ENCODE results near the gene TCF21. TPM values are rescaled to one million over a fixed set of nuclear protein-coding genes. Genes with fewer than 3 reads are reported as not detected.
A peak's percentile ranks its signal among the peaks of the same experiment; 100 is the strongest.
"Not testable (repeated sequence)": the region's sequence is repeated elsewhere in the genome, so short reads cannot be mapped to it uniquely, and the experiment has no call there.

The TCF21 gene
- total and polyA plus RNA-seq, 12 donors = 2.3 to 15.1 (median 3.3) TPM

GRCh38 chr6:133921249-133921859 lies 32.4 kb downstream of the TCF21 start:
- DNase-seq = peak; percentile 71 to 91 (median 80)
- TF ChIP-seq CTCF (IDR thresholded peaks at IDR 0.05) (peak; percentile 48 to 84 (median 60)), POLR2A (IDR thresholded peaks at IDR 0.05) (no peak)

DNA sequence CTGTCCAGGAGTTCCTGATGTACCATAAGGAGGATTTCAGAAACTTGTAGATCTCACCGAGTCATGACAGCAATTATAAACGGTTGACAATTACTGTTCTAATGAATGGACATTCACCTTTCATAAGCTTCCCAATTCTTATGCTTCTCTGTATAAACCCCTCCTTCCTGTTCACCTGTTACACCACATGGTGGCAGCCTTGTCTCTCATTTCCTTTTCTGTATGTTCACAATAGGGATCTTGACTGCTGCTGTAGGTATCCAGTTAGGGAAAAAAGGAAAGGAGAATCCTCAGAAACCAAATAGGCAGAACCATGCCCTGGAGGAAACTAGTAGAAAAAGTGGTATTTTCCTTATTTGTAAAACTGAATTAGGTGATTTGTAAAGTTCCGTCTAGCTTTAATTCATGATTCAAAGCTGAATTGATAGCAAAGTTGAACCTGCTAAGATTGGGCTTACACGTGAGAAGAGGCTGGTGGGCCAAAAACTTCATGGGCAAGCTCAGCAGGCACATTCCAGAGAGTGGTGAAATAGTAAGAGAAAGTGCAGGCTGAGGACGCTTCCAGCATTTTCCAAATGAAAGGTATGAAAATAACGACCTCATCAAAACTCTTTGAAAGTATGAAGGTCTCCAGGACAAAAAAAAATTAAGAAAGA lies 35.2 kb downstream of the TCF21 start:
- Histone ChIP-seq H3K9me3 (replicated peaks in 1 of 3) (no peaks in the 10 kb centered on the region), H3K27ac (no peak overlapping the region), H3K4me1 (replicated peaks in 1 of 2) (no peaks in the 10 kb centered on the region), H3K4me3 (no peak overlapping the region), H3K36me3 (replicated peaks in 1 of 2) (no peaks in the 10 kb centered on the region), H3K27me3 (peaks cover 4% of the 10 kb centered on the region)
- 12 to 28% (median 22%) methylated on average over 6 of the region's 6 CpGs for WGBS, 4 donors
- peak; percentile 53 to 91 (median 75) for DNase-seq
- TF ChIP-seq POLR2A (IDR thresholded peaks at IDR 0.05) (no peak), CTCF (IDR thresholded peaks at IDR 0.05) (peak; percentile 64 to 94 (median 88))
- intact Hi-C loops (cut with DNase I) = loop anchor here (2.0 to 10.0 kb wide), 3 partner anchors 141 to 173 kb away; no protein-coding TSS in a partner anchor

More at GRCh38 chr6:133921249-133921859, 32.4 kb downstream of the TCF21 start:
- WGBS, 4 donors = 23 to 29% (median 25%) methylated on average over 6 of the region's 6 CpGs
- no peaks in the 10 kb centered on the region for H3K9me3 ChIP-seq (replicated peaks in 1 of 3)
- H3K36me3 ChIP-seq (replicated peaks in 1 of 2) = no peaks in the 10 kb centered on the region
- intact Hi-C loops (cut with DNase I) = loop anchor here (5.0 to 10.0 kb wide), 2 partner anchors 143 to 176 kb away; no protein-coding TSS in a partner anchor
- H3K4me1 ChIP-seq (replicated peaks in 1 of 2) = no peaks in the 10 kb centered on the region
- peaks cover 4% of the 10 kb centered on the region for H3K27me3 ChIP-seq
- H3K27ac ChIP-seq = no peak overlapping the region
- H3K4me3 ChIP-seq = no peak overlapping the region

- 65 to 76% (median 72%) methylated on average over 4 to 6 of the region's 6 CpGs; no CpG with 5 or more reads in 1 of the 4 donors for WGBS, 4 donors
- DNase-seq; H3K4me3 ChIP-seq; H3K4me1 ChIP-seq (replicated peaks in 1 of 2); H3K36me3 ChIP-seq (replicated peaks in 1 of 2); H3K9me3 ChIP-seq (replicated peaks in 1 of 3); H3K27me3 ChIP-seq; H3K27ac ChIP-seq; intact Hi-C loops (cut with DNase I): not testable (repeated sequence)
Observed at GRCh38 chr6:133931221-133931620, 42.3 kb downstream of the TCF21 start.

DNA sequence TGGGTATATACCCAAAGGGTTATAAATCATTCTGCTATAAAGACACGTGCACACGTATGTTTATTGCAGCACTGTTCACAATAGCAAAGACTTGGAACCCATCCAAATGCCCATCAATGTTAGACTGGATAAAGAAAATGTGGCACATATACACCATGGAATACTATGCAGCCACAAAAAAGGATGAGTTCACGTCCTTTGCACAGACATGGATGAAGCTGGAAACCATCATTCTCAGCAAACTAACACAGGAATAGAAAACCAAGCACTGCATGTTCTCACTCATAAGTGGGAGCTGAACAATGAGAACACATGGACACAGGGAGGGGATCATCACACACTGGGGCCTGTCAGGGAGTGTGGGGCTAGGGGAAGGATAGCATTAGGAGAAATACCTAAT lies 47.4 kb downstream of the TCF21 start:
- H3K27me3 ChIP-seq; H3K4me1 ChIP-seq (replicated peaks in 1 of 2); intact Hi-C loops (cut with DNase I); H3K4me3 ChIP-seq; H3K36me3 ChIP-seq (replicated peaks in 1 of 2); H3K9me3 ChIP-seq (replicated peaks in 1 of 3); H3K27ac ChIP-seq; DNase-seq: not testable (repeated sequence)
- 87 to 90% (median 89%) methylated on average over 3 of the region's 3 CpGs for WGBS, 4 donors

GRCh38 chr6:133937909-133938308 lies 49.0 kb downstream of the TCF21 start:
- Histone ChIP-seq H3K4me3 (no peak overlapping the region), H3K27ac (no peak overlapping the region), H3K27me3 (no peaks in the 10 kb centered on the region), H3K4me1 (replicated peaks in 1 of 2) (no peaks in the 10 kb centered on the region), H3K36me3 (replicated peaks in 1 of 2) (no peaks in the 10 kb centered on the region), H3K9me3 (replicated peaks in 1 of 3) (no peaks in the 10 kb centered on the region)
- TF ChIP-seq POLR2A (IDR thresholded peaks at IDR 0.05) (no peak), CTCF (IDR thresholded peaks at IDR 0.05) (no peak)
- intact Hi-C loops (cut with DNase I) = no loop called here
- DNase-seq = no peak

Measured in adrenal gland (tissue), 12 donors.